Kidney epithelial cell (primary cell): Measurements from ENCODE around the gene UTP25. TPM values are rescaled to one million over a fixed set of nuclear protein-coding genes. Genes with fewer than 3 reads are reported as not detected.

Experiments
- DNase-seq: peaks from one replicate; pipeline ENCODE4 v3.0.0-alpha.2; 2010; ENCODE audit warnings: low read depth
- H3K27me3 ChIP-seq: 2 replicates; pipeline ENCODE4 v1.6.0; 2011; ENCODE audit warnings: low read length; ENCODE audit not compliant: control insufficient read depth, insufficient read depth
- H3K36me3 ChIP-seq: 2 replicates; pipeline ENCODE4 v1.5.1; 2011; ENCODE audit warnings: low read length; ENCODE audit not compliant: control insufficient read depth, insufficient read depth
- H3K4me3 ChIP-seq: 2 replicates; pipeline ENCODE4 v1.5.1; 2011; ENCODE audit warnings: low read depth, mild to moderate bottlenecking, control low read depth, low read length
- CTCF ChIP-seq: IDR thresholded peaks from 2 replicates; pipeline ENCODE4 v1.5.1; 2011; ENCODE audit warnings: mild to moderate bottlenecking, moderate library complexity, low read length, control low read depth, inconsistent platforms; ENCODE audit not compliant: insufficient read depth, poor library complexity, severe bottlenecking
- total RNA-seq: library from RNA; depleted of rRNA; stranded (reverse); fragments of >200 nt; gene quantifications from 2 replicates; pipeline ENCODE4 v1.2.3, GENCODE V29; 2015

UTP25 gene
- total RNA-seq, 1 donor from 2014 or later: 14.6 TPM

GRCh38 chr1:209785592-209785991 lies 42.2 kb upstream of the UTP25 start:
- no peaks in the 10 kb centered on the region for H3K36me3 ChIP-seq
- no peak for TF ChIP-seq CTCF
- DNase-seq: no peak

GRCh38 chr1:209786146-209786545 lies 41.6 kb upstream of the UTP25 start:
- H3K27me3 ChIP-seq: no peaks in the 10 kb centered on the region
- no peak overlapping the region for H3K4me3 ChIP-seq
- TF ChIP-seq CTCF: no peak
- H3K36me3 ChIP-seq: no peaks in the 10 kb centered on the region
- no peak for DNase-seq

More at GRCh38 chr1:209785592-209785991, 42.2 kb upstream of the UTP25 start:
- no peaks in the 10 kb centered on the region for H3K27me3 ChIP-seq
- no peak overlapping the region for H3K4me3 ChIP-seq

- no peak for DNase-seq
- H3K36me3 ChIP-seq: no peaks in the 10 kb centered on the region
- no peak overlapping the region for H3K4me3 ChIP-seq
- no peaks in the 10 kb centered on the region for H3K27me3 ChIP-seq
- TF ChIP-seq CTCF: no peak
Observed at GRCh38 chr1:209787551-209787950, 40.2 kb upstream of the UTP25 start.

- TF ChIP-seq CTCF: no peak
- H3K4me3 ChIP-seq: no peak overlapping the region
- no peak for DNase-seq
- no peaks in the 10 kb centered on the region for H3K27me3 ChIP-seq
- H3K36me3 ChIP-seq: no peaks in the 10 kb centered on the region
Observed at GRCh38 chr1:209789245-209789644, 38.5 kb upstream of the UTP25 start.

GRCh38 chr1:209790286-209791193 lies 37.2 kb upstream of the UTP25 start:
- DNase-seq: no peak
- no peak overlapping the region for H3K4me3 ChIP-seq
- no peaks in the 10 kb centered on the region for H3K36me3 ChIP-seq
- H3K27me3 ChIP-seq: no peaks in the 10 kb centered on the region
- no peak for TF ChIP-seq CTCF
